Adrenal gland (tissue), 12 donors: ENCODE measurements around the gene KRT38. TPM values are rescaled to one million over a fixed set of nuclear protein-coding genes. Genes with fewer than 3 reads are reported as not detected.
A peak's percentile ranks its signal among the peaks of the same experiment; 100 is the strongest.

Experiments
- DNase-seq, 7 donors: peaks; one replicate each; pipeline ENCODE4 v3.0.0-alpha.2; 2019 to 2020
- H3K27ac ChIP-seq, 5 donors: fragments of 200-600 bp; sonication (generic) in 4 of 5; 1 replicate in 3 of 5; 2 replicates in 2 of 5; pipeline versions ENCODE4 v1.5.1 to v1.8.0; 2016 to 2020; ENCODE audit warnings: mild to moderate bottlenecking in 1 of 5
- H3K27me3 ChIP-seq: fragments of 200-600 bp; 2 replicates; pipeline ENCODE4 v1.8.0; 2021
- H3K36me3 ChIP-seq, 2 donors: fragments of 200-600 bp; replicated peaks in 1 of 2; 1 replicate in 1 of 2; 2 replicates in 1 of 2; pipeline versions ENCODE4 v1.5.1 to v1.8.0; 2018 to 2022
- H3K4me1 ChIP-seq, 2 donors: fragments of 200-600 bp; replicated peaks in 1 of 2; 1 replicate in 1 of 2; 2 replicates in 1 of 2; pipeline versions ENCODE4 v1.5.1 to v1.8.0; 2018 to 2021
- H3K4me3 ChIP-seq, 4 donors: fragments of 200-600 bp; sonication (generic) in 3 of 4; one replicate each; pipeline ENCODE4 v1.5.1; 2016 to 2018
- H3K9me3 ChIP-seq, 3 donors: fragments of 200-600 bp; sonication (generic) in 1 of 3; replicated peaks in 1 of 3; 1 replicate in 2 of 3; 2 replicates in 1 of 3; pipeline versions ENCODE4 v1.5.1 to v1.8.0; 2016 to 2021
- POLR2A ChIP-seq, 2 donors: fragments of 450-650 bp; IDR thresholded peaks; one replicate each; pipeline ENCODE4 v1.6.1; 2017; ENCODE audit warnings: antibody characterized with exemption in 2 of 2, mild to moderate bottlenecking in 2 of 2, moderate library complexity in 1 of 2
- WGBS, 4 donors: extraction: QIAGEN DNeasy Blood & Tissue Kit in 2 of 4; methylation state at CpG; one replicate each; pipeline versions ENCODE4 v1.1.5 to v1.1.7; 2013 to 2017; 5-methylcytosine and 5-hydroxymethylcytosine counted together
- intact Hi-C, 2 donors: fragments of 100-400 bp; cut with DNase I; formaldehyde crosslinking; loops; one replicate each; pipeline versions ENCODE4 v1.14.1 to v1.15.0; 2022 to 2023
- polyA plus RNA-seq, 3 donors: library from polyadenylated mRNA; stranded (reverse); fragments of 200-250 nt in 2 of 3; fragments of 350-450 nt in 1 of 3; fragmentation: Illumina TruSeq in 1 of 3; extraction: RNeasy Lipid Tissue Mini Kit (QIAGEN cat#74804) in 1 of 3; gene quantifications; one replicate each; pipeline ENCODE4 v1.2.3, GENCODE V29; 2013 to 2014
- total RNA-seq, 9 donors: library from RNA; depleted of rRNA in 4 of 9; stranded (reverse); fragments of >200 nt in 4 of 9; fragments of 120-200 nt in 1 of 9; fragmentation: NEBNext Ultra II Directional in 1 of 9; extraction: Animal tissue kit (Norgen Biotek cat#: 25700) in 1 of 9; gene quantifications; one replicate each; pipeline versions ENCODE4 v1.1.0 to v1.2.4, GENCODE V29; 2013 to 2023
- TF ChIP-seq, protein P1 (sequence below), 6 experiments: fragments of 450-650 bp in 4 of 6; fragments of 200-600 bp in 2 of 6; sonication (generic) in 1 of 6; IDR thresholded peaks; 1 replicate in 5 of 6; 2 replicates in 1 of 6; pipeline versions ENCODE4 v1.5.1 to v1.8.0; 2016 to 2021; ENCODE audit warnings: antibody characterized with exemption in 6 of 6, mild to moderate bottlenecking in 2 of 6, moderate library complexity in 1 of 6
- donor health status: healthy with polysubstance abuse.
- donor health status: Bipolar disorder and iron deficiency.
- donor health status: DM: yes; HTN: yes; CAD: no.
- donor health status: DM: no; HTN: no; CAD: no.
- donor health status: DM: no; HTN: no; CAD: no.
- donor health status: DM: yes; HTN: yes; CAD: no.

Gene KRT38
- total and polyA plus RNA-seq, 12 donors = not detected

DNA sequence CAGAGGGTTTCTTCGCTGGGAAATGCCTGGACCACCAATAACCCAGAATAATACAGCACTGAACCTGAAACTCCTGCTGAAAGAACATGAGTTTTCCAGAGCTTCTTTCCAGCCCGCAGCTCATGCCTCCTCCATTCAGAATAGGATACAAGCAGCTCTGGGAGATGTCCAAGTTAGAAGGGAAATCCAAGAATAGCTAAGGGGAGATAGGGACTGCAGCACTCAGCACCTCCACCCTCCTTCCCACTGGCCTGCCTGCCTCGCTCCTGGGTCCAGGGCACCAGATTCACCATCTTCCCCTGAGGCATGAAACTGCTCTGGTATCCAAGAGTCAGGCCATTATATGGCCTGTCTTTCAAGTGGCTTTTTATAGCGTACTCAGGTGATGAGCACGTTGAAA lies 47.5 kb downstream of the KRT38 start:
- Histone ChIP-seq H3K36me3 (no peaks in the 10 kb centered on the region), H3K4me1 (no peaks in the 10 kb centered on the region), H3K27me3 (no peaks in the 10 kb centered on the region), H3K27ac (peak overlapping the region in 1 of 5 donors; percentile 8), H3K4me3 (no peak overlapping the region), H3K9me3 (no peaks in the 10 kb centered on the region)
- intact Hi-C loops = no loop called here
- 66 to 75% (median 72%) methylated on average over 5 of the region's 5 CpGs for WGBS, 4 donors
- no peak for DNase-seq
- TF ChIP-seq, protein P1, sequence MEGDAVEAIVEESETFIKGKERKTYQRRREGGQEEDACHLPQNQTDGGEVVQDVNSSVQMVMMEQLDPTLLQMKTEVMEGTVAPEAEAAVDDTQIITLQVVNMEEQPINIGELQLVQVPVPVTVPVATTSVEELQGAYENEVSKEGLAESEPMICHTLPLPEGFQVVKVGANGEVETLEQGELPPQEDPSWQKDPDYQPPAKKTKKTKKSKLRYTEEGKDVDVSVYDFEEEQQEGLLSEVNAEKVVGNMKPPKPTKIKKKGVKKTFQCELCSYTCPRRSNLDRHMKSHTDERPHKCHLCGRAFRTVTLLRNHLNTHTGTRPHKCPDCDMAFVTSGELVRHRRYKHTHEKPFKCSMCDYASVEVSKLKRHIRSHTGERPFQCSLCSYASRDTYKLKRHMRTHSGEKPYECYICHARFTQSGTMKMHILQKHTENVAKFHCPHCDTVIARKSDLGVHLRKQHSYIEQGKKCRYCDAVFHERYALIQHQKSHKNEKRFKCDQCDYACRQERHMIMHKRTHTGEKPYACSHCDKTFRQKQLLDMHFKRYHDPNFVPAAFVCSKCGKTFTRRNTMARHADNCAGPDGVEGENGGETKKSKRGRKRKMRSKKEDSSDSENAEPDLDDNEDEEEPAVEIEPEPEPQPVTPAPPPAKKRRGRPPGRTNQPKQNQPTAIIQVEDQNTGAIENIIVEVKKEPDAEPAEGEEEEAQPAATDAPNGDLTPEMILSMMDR (IDR thresholded peaks at IDR 0.05) = no peak
- no peak for TF ChIP-seq POLR2A (IDR thresholded peaks at IDR 0.05)

GRCh38 chr17:41392278-41392677 lies 48.5 kb downstream of the KRT38 start:
- no peaks in the 10 kb centered on the region for H3K36me3 ChIP-seq
- WGBS, 4 donors = 72 to 87% (median 80%) methylated on average over 1 of the region's 1 CpG
- no peak overlapping the region for H3K4me3 ChIP-seq
- no peak for TF ChIP-seq POLR2A (IDR thresholded peaks at IDR 0.05)
- TF ChIP-seq, protein P1 (IDR thresholded peaks at IDR 0.05) = no peak
- no peaks in the 10 kb centered on the region for H3K4me1 ChIP-seq
- no peaks in the 10 kb centered on the region for H3K27me3 ChIP-seq
- H3K27ac ChIP-seq = no peak overlapping the region
- intact Hi-C loops = no loop called here
- peak in 4 of 7 donors; percentile 11 to 28 (median 23) for DNase-seq
- H3K9me3 ChIP-seq = no peaks in the 10 kb centered on the region

- Histone ChIP-seq H3K36me3 (no peaks in the 10 kb centered on the region), H3K27ac (no peak overlapping the region), H3K27me3 (no peaks in the 10 kb centered on the region), H3K9me3 (no peaks in the 10 kb centered on the region), H3K4me3 (no peak overlapping the region), H3K4me1 (no peaks in the 10 kb centered on the region)
- intact Hi-C loops = no loop called here
- no peak for DNase-seq
- WGBS, 4 donors = 34 to 53% (median 47%) methylated on average over 2 of the region's 2 CpGs
- TF ChIP-seq POLR2A (IDR thresholded peaks at IDR 0.05) = no peak
- TF ChIP-seq, protein P1 (IDR thresholded peaks at IDR 0.05) = no peak
These were observed 49.2 kb downstream of the KRT38 start for GRCh38 chr17:41391535-41391934.

- Histone ChIP-seq H3K36me3 (no peaks in the 10 kb centered on the region), H3K9me3 (no peaks in the 10 kb centered on the region), H3K4me3 (no peak overlapping the region), H3K27ac (no peak overlapping the region), H3K4me1 (no peaks in the 10 kb centered on the region), H3K27me3 (no peaks in the 10 kb centered on the region)
- 64 to 70% (median 67%) methylated on average over 7 of the region's 7 CpGs for WGBS, 4 donors
- intact Hi-C loops = no loop called here
- TF ChIP-seq, protein P1 (IDR thresholded peaks at IDR 0.05) = no peak
- TF ChIP-seq POLR2A (IDR thresholded peaks at IDR 0.05) = no peak
- peak in 1 of 7 donors; percentile 21 for DNase-seq
These were observed 50.3 kb downstream of the KRT38 start for GRCh38 chr17:41390411-41390938.
